D721Med (cell line): ENCODE data around the gene GMPPB.

Experiments
- DNase-seq: peaks from one replicate; pipeline ENCODE4 v3.0.0; 2011; ENCODE audit warnings: low spot score; ENCODE audit not compliant: insufficient read length
- FAIRE-seq: peaks from 2 replicates; lab custom pipeline; 2011; peaks lifted over from hg19 to GRCh38; lab: Jason Lieb, UNC
- CTCF ChIP-seq: IDR thresholded peaks from 2 replicates; pipeline ENCODE4 v1.5.1; 2012; ENCODE audit warnings: mild to moderate bottlenecking, control low read depth; ENCODE audit not compliant: insufficient read depth; ENCODE audit errors: missing control alignments

GMPPB gene

GRCh38 chr3:49717959-49718857 is 5.5 kb downstream of the GMPPB start:
- TF ChIP-seq CTCF: no peak
- DNase-seq: no peak
- FAIRE-seq: no peak

DNA sequence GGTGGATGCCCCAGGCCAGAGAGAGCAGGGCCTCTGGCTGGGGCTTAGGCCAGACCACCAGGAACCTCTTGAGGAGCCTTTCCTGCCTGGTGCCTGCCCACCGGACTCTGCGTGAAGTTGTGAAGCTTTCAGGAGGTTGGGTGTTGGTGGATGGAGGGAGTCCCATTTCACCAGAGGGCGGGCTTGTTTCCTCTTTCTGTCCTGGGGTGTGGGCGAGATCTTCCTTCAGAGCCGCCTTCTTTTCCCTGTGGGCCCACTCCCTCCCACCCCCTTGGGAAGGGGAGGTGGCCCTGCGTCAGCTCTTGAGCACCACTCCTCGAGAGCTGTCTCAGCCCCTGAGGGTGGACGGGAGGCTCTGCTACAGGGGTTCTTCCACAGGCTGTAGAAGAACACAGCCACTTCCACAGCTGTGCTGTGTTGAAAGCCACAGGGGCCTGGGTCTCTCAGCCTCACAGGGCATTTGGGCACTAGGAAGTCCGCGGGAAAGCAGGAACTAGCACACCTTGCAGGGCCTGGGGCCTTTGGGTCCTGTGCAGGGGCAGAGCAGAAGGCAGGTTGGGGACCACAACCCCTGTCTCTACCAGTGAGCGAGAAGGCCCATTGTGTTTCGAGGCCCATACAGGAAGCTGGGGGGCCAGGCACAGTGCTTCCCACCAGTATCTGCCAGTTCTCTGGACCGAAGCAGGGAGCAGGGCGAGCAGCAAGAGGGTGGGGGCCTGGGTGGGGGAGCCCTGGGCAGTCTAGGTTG is 6.4 kb downstream of the GMPPB start:
- FAIRE-seq: no peak
- DNase-seq: no peak
- TF ChIP-seq CTCF: no peak

- no peak for TF ChIP-seq CTCF
- no peak for FAIRE-seq
- no peak for DNase-seq
Measured at GRCh38 chr3:49716691-49717210, 7.0 kb downstream of the GMPPB start.

GRCh38 chr3:49716169-49716568 is 7.6 kb downstream of the GMPPB start:
- no peak for TF ChIP-seq CTCF
- FAIRE-seq: no peak
- DNase-seq: no peak

DNA sequence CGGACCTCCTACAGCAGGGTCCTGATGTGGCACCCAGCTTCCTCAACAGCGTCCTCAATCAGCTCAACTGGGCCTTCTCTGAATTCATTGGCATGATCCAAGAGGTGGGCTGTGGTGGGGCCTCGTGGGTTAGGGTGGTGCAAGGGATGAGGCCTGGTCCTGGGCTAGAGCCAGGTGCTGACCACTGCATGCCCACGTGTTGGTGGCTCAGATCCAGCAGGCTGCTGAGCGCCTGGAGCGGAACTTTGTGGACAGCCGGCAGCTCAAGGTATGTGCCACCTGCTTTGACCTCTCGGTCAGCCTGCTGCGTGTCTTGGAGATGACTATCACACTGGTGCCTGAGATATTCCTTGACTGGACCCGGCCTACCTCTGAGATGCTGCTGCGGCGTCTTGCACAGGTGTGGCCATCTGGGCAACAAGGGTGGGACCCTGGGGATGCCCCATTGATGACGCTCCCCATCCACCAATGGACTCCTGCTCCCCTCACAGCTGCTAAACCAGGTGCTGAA is 8.1 kb downstream of the GMPPB start:
- FAIRE-seq: no peak
- no peak for DNase-seq

More for the DNA sequence above, 8.1 kb downstream of the GMPPB start:
- TF ChIP-seq CTCF: no peak
